ENCODE measurements around the gene UBE2G1. TPM values are rescaled to one million over a fixed set of nuclear protein-coding genes. Genes with fewer than 3 reads are reported as not detected.

Gene UBE2G1
- total and polyA plus RNA-seq, 2 of the 13 experiments (the other 11 are each of a cell fraction or from before 2014, with no cell fraction given), result 27.9 to 42.6 TPM

DNA sequence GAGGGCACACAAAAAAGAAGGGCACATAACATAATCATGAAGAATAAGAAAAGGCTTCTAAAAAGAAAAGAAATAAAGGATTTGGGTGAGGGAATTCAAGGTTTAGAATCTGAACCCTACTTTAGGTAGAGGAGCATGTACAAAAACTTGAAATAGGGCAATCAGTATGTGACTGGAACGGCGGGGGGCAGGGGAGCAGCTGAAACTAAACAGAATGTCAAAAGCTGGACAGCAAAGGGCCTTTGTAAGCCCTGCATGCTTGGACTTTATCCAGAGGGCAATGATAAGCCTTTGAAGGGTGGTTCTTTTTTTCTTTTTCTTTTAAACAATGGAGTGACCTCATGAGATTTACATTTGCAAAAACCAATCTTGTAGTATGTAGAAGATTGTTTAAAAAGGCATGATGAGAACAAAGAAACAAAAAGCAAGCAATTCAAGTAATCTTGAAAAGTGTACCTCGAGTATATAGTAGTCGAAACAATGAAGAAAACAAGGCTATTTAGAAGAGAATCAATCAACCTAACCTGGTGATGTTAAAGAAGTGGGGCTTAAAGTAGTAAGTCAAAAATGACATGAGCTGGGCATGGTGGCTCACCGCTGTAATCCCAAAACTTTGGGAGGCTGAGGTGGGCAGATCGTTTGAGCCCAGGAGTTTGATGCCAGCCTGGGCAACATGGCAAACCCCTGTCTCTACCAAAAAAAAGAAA is 56.0 kb downstream of the UBE2G1 start (continued):
- TF ChIP-seq, protein P1, sequence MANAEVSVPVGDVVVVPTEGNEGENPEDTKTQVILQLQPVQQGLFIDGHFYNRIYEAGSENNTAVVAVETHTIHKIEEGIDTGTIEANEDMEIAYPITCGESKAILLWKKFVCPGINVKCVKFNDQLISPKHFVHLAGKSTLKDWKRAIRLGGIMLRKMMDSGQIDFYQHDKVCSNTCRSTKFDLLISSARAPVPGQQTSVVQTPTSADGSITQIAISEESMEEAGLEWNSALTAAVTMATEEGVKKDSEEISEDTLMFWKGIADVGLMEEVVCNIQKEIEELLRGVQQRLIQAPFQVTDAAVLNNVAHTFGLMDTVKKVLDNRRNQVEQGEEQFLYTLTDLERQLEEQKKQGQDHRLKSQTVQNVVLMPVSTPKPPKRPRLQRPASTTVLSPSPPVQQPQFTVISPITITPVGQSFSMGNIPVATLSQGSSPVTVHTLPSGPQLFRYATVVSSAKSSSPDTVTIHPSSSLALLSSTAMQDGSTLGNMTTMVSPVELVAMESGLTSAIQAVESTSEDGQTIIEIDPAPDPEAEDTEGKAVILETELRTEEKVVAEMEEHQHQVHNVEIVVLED (CRISPR knock-in tag; IDR thresholded peaks at IDR 0.05; ENCODE audit: borderline replicate concordance), result no peak
- TF ChIP-seq, protein P2, sequence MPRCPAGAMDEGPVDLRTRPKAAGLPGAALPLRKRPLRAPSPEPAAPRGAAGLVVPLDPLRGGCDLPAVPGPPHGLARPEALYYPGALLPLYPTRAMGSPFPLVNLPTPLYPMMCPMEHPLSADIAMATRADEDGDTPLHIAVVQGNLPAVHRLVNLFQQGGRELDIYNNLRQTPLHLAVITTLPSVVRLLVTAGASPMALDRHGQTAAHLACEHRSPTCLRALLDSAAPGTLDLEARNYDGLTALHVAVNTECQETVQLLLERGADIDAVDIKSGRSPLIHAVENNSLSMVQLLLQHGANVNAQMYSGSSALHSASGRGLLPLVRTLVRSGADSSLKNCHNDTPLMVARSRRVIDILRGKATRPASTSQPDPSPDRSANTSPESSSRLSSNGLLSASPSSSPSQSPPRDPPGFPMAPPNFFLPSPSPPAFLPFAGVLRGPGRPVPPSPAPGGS (CRISPR knock-in tag; IDR thresholded peaks at IDR 0.05), result no peak
- TF ChIP-seq NPAS2 (CRISPR knock-in tag; IDR thresholded peaks at IDR 0.05; ENCODE audit: borderline replicate concordance) (no peak), ELF1 (CRISPR knock-in tag; IDR thresholded peaks at IDR 0.05) (no peak), ZBTB3 (CRISPR knock-in tag; IDR thresholded peaks at IDR 0.05; ENCODE audit: borderline replicate concordance, low read depth) (no peak), ZNF615 (CRISPR knock-in tag; IDR thresholded peaks at IDR 0.05; ENCODE audit: borderline replicate concordance) (no peak), PHF8 (CRISPR knock-in tag; IDR thresholded peaks at IDR 0.05) (no peak), NFKBIZ (CRISPR knock-in tag; IDR thresholded peaks at IDR 0.05) (no peak), DR1 (CRISPR knock-in tag; IDR thresholded peaks at IDR 0.05) (no peak), RBM22 (optimal IDR thresholded peaks at IDR 0.05; ENCODE audit: low read length) (peak; percentile 44), NFIC (IDR thresholded peaks at IDR 0.05; ENCODE audit: low read length) (no peak; the same call in 1 of the 2 replicates), SIN3B (IDR thresholded peaks at IDR 0.05; ENCODE audit: low read length) (no peak), HHEX (CRISPR knock-in tag; IDR thresholded peaks at IDR 0.05) (no peak), ONECUT2 (CRISPR knock-in tag; IDR thresholded peaks at IDR 0.05) (no peak), ZNF569 (CRISPR knock-in tag; IDR thresholded peaks at IDR 0.05; ENCODE audit: borderline replicate concordance) (no peak), TP53 (CRISPR knock-in tag; conservative IDR thresholded peaks at IDR 0.05) (no peak), SALL1 (CRISPR knock-in tag; IDR thresholded peaks at IDR 0.05) (peak; percentile 56; the same call in 1 of the 2 replicates), ZNF101 (CRISPR knock-in tag; IDR thresholded peaks at IDR 0.05; ENCODE audit: borderline replicate concordance, low read depth) (no peak), ZNF317 (CRISPR knock-in tag; IDR thresholded peaks at IDR 0.05) (peak; percentile 28; the same call in 1 of the 2 replicates), SP4 (CRISPR knock-in tag; IDR thresholded peaks at IDR 0.05) (no peak; the same call in 1 of the 2 replicates), ZFYVE20 (CRISPR knock-in tag; IDR thresholded peaks at IDR 0.05; ENCODE audit: borderline replicate concordance, low read depth) (no peak)
- TF ChIP-seq, protein P3, sequence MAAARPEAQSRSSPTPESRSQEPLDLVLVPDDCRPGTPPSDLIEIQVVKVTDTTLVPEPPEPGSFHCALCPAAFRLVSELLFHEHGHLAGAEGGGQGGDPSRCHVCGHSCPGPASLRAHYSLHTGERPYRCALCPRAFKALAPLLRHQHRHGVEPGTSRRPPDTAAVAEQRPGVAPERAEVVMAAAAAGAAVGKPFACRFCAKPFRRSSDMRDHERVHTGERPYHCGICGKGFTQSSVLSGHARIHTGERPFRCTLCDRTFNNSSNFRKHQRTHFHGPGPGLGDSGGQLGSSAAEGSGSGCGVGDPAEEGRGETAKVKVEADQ (CRISPR knock-in tag; IDR thresholded peaks at IDR 0.05; ENCODE audit: borderline replicate concordance), result no peak
- TF ChIP-seq, protein P4, sequence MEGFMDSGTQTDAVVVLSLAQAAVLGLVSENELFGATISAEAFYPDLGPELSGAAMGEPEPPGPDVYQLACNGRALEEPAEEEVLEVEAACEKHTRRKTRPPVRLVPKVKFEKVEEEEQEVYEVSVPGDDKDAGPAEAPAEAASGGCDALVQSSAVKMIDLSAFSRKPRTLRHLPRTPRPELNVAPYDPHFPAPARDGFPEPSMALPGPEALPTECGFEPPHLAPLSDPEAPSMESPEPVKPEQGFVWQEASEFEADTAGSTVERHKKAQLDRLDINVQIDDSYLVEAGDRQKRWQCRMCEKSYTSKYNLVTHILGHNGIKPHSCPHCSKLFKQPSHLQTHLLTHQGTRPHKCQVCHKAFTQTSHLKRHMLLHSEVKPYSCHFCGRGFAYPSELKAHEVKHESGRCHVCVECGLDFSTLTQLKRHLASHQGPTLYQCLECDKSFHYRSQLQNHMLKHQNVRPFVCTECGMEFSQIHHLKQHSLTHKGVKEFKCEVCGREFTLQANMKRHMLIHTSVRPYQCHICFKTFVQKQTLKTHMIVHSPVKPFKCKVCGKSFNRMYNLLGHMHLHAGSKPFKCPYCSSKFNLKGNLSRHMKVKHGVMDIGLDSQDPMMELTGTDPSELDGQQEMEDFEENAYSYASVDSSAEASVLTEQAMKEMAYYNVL (CRISPR knock-in tag; IDR thresholded peaks at IDR 0.05; ENCODE audit: borderline replicate concordance), result peak; percentile 73; the same call in 1 of the 2 replicates

All from HepG2 (cell line).